Panc1 (cell line): ENCODE measurements around the gene LRMDA.

Experiments used
- TF ChIP-seq, protein P1 (sequence below): fragments of 450-650 bp; IDR thresholded peaks from 2 replicates; pipeline ENCODE4 v1.5.1; 2017; ENCODE audit warnings: mild to moderate bottlenecking
- TF ChIP-seq, protein P2 (sequence below), 2 experiments: IDR thresholded peaks; 2 replicates each; pipeline ENCODE4 v1.6.1; 2011 to 2012; ENCODE audit warnings: low read depth in 2 of 2, control low read depth in 1 of 2, low read length in 1 of 2, mild to moderate bottlenecking in 1 of 2, moderate library complexity in 1 of 2; ENCODE audit not compliant: insufficient read depth in 1 of 2

DNA sequence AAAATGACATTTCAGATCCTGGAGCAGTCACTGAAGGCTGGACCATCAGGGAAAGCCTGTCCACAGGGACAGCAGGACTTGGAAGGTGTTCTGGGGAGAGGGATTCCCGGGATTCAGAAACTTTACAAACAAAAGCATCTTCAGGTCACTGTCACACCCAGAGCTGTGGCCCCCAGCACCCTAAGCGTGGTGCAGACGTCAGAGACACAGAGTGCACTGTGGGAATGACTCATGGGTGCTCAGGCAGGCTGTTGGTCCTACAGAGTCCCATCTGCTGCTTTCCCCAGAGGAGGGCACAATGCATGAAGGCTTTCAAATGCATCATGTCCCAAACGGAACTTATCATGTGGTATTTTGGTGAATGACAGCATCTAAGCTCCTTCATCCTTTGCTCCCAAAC is 13.1 kb upstream of the LRMDA start:
- TF ChIP-seq, protein P1, sequence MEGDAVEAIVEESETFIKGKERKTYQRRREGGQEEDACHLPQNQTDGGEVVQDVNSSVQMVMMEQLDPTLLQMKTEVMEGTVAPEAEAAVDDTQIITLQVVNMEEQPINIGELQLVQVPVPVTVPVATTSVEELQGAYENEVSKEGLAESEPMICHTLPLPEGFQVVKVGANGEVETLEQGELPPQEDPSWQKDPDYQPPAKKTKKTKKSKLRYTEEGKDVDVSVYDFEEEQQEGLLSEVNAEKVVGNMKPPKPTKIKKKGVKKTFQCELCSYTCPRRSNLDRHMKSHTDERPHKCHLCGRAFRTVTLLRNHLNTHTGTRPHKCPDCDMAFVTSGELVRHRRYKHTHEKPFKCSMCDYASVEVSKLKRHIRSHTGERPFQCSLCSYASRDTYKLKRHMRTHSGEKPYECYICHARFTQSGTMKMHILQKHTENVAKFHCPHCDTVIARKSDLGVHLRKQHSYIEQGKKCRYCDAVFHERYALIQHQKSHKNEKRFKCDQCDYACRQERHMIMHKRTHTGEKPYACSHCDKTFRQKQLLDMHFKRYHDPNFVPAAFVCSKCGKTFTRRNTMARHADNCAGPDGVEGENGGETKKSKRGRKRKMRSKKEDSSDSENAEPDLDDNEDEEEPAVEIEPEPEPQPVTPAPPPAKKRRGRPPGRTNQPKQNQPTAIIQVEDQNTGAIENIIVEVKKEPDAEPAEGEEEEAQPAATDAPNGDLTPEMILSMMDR: no peak
- TF ChIP-seq, protein P2, sequence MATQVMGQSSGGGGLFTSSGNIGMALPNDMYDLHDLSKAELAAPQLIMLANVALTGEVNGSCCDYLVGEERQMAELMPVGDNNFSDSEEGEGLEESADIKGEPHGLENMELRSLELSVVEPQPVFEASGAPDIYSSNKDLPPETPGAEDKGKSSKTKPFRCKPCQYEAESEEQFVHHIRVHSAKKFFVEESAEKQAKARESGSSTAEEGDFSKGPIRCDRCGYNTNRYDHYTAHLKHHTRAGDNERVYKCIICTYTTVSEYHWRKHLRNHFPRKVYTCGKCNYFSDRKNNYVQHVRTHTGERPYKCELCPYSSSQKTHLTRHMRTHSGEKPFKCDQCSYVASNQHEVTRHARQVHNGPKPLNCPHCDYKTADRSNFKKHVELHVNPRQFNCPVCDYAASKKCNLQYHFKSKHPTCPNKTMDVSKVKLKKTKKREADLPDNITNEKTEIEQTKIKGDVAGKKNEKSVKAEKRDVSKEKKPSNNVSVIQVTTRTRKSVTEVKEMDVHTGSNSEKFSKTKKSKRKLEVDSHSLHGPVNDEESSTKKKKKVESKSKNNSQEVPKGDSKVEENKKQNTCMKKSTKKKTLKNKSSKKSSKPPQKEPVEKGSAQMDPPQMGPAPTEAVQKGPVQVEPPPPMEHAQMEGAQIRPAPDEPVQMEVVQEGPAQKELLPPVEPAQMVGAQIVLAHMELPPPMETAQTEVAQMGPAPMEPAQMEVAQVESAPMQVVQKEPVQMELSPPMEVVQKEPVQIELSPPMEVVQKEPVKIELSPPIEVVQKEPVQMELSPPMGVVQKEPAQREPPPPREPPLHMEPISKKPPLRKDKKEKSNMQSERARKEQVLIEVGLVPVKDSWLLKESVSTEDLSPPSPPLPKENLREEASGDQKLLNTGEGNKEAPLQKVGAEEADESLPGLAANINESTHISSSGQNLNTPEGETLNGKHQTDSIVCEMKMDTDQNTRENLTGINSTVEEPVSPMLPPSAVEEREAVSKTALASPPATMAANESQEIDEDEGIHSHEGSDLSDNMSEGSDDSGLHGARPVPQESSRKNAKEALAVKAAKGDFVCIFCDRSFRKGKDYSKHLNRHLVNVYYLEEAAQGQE (IDR thresholded peaks at IDR 0.05; ENCODE audit: insufficient read depth in 1 of 2, low read depth in 2 of 2, low read length in 1 of 2): no peak
